HG02943 (cell line): ENCODE data around the gene TMEM256.
"Not testable (repeated sequence)": the region's sequence is repeated elsewhere in the genome, so short reads cannot be mapped to it uniquely, and the experiment has no call there.

ENCODE experiments used
- ATAC-seq: cut with Tn5 transposase; IDR thresholded peaks from one replicate; pipeline ENCODE4 v1.9.1; 2021; ENCODE audit warnings: mild to moderate bottlenecking, low read depth, moderate library complexity; ENCODE audit not compliant: unreplicated experiment

The TMEM256 gene

DNA sequence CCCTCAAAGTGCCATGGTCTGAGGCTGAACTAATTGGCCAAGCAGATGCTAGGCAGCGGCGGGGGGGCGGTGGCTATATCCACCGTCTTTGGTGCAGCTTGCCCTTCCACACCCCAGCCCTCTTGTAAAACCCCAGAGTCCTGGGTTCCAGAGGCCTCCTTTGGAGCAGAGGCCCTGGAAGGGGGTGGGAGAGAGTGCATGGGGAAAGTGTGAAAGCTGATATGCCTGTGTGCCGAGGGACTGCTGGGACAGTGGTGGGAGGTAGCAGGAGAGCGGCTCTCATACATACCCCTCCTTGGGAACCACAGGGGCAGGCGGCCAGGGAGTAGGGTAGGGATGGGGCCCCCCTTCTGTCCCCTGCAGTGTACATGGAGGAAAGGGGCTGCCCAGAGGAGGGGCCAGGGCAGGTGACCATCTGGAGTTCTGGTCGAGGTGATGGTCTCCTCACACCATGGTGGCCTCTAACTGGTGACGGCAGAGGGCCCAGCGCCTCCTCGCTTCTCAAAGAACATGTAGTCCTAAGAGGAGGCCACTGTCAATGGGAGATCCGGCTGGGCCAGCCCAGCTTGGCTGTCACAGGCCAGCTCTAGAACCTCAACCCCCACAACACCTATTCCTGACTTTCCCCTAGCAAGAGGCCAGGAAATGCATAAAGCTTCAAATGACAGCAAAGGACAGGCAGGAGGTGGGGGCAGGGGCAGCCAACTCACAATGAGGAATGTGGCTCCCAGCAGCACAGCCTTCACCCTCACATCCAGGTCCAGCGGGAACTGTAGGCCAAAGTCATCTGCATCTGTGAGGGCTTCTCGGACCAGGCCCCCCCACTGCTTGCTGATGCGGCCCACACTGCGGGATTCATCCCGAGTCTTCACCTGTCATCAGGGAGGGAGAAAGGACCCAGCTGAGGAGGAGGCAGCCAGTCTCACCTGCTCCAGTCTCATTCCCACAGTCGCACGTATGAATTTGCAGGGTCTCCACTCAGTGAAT, 13.7 kb downstream of the TMEM256 start:
- ATAC-seq, result no peak

DNA sequence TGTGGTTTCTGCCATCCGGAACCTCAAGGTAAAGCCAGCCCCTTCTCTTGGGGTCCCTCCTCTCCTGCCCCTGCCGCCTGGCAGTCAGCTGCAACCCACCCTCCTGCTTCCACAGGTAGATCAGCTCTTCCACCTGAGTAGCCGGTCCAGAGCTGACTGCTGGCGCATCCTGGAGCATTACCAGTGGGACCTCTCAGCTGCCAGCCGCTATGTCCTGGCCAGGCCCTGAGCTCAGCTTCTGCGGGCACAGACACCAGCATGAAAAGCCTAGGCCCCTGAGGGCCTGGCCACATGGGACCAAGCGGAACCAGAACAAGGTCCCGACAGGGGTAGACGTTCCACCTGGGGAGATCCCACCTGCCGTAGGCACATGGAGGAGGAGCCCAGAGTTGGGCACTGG, 15.0 kb downstream of the TMEM256 start:
- ATAC-seq, result no peak

DNA sequence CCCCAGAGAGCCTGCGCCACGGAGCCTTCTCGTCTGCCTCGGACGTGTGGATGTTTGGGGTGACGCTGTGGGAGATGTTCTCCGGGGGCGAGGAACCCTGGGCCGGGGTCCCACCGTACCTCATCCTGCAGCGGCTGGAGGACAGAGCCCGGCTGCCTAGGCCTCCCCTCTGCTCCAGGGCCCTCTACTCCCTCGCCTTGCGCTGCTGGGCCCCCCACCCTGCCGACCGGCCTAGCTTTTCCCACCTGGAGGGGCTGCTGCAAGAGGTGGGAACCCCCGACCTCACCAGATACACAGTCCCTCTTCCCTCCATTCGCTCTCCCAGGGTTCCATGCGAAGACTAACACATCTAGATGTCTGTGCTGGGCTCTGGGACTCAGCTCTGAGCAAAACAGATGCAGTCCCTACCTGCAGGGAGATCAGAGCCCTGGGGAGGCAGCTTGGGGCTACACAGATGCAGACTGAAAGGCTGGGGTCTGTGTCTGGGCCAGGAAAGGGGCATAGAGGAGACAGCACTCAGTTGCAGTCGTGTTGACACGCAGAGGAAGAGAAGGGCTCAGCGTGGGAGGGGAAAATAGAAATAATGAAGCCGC, 19.3 kb downstream of the TMEM256 start:
- ATAC-seq, result no peak

DNA sequence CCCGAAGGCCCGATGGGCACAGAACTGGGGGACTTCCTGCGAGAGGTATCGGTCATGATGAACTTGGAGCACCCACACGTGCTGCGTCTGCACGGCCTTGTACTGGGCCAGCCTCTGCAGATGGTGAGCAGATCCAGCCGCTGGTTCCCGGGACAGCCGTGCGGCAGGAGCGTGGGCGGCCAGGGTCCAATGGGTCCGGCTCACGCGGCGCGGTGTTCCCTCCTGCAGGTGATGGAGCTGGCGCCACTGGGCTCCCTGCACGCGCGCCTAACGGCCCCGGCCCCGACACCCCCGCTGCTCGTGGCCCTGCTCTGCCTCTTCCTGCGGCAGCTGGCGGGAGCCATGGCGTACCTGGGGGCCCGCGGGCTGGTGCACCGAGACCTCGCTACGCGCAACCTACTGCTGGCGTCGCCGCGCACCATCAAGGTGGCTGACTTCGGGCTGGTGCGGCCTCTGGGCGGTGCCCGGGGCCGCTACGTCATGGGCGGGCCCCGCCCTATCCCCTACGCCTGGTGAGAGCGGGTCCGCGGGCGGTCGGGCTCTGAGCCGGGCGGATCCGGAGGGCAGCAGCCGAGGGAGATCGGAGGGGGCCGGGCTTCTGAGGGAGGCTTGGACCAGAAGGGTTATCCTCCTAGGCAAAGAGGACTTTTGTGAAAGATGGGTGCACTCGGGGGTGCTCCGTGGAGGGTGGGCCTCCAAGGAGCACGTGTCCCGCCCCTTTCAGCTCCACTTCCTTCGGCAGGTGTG, 20.0 kb downstream of the TMEM256 start:
- no peak for ATAC-seq

DNA sequence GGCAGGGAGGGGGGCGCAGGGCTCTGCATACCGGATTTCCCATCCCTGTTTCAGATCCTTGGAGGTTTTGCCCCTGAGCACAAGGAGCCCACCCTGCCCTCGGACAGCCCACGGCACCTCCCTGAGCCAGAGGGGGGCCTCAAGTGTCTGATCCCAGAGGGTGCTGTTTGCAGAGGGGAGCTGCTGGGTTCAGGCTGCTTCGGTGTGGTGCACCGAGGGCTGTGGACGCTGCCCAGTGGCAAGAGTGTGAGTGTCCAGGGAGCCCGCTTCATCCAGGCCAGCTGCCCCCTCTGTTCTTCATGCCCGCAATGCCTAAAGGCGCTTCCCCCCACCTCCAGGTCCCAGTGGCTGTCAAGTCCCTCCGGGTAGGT, 20.5 kb downstream of the TMEM256 start:
- no peak for ATAC-seq

DNA sequence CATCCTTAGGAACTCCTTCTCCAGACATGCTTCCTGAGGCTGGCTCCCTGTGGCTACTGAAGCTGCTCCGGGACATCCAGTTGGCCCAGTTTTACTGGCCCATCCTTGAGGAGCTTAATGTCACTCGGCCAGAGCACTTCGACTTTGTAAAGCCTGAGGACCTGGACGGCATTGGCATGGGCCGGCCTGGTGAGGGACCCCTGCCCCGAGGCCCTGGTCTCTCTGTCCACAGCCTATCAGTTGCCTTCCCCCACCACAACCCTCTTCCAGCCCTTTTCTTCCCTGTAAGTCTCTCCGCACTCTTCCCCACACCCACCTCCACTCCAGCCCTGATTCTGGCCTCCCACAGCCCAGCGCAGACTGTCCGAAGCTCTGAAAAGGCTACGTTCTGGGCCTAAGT, 21.0 kb downstream of the TMEM256 start:
- no peak for ATAC-seq

DNA sequence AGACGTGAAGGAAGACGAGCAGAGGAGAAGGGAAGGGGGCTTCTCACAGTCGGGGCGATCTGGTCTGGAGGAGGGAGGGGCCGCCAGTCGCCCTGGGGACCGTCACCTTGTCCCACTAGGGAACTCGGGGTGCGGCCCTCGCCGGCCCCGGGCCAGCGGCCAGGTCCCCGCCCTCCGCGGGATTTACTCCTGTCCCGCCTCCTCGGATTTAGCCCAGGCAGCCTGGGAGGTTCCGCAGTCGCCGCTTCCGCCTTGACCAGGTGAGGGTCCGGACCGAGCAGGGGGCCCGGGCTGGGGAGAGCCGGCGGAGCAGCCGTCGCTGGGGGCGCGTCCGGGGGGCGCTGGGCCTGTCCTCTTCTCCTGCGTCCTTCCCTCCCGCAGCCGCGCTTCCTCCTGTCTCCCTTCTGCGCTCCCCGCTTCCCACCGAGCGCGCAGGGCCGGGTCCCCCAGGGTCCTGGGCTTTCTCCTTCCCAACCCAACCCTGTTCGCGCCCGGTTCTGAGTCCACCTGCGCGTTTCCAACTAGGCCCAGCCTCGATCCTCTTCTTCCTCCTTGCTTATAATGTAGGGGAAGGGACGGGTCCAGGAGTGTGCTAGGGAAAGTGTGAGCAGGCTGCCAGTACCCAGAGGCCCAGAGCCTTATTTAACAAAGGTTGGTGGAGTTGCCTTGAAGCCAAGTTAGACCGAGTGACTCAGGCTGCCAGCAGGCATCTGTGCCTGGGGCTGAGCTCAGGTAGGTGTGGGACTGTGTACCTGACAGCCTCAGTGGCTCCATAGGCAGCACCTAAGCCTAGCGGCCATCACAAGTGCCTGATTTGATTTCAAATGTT, 22.8 kb downstream of the TMEM256 start, which contains the start of gene TNK1:
TSS of gene TNK1 (plus strand) at position 235 of the 829 bp plus-strand sequence. CDS start 1,838 bp downstream, outside the sequence.
- ATAC-seq, result no peak

DNA sequence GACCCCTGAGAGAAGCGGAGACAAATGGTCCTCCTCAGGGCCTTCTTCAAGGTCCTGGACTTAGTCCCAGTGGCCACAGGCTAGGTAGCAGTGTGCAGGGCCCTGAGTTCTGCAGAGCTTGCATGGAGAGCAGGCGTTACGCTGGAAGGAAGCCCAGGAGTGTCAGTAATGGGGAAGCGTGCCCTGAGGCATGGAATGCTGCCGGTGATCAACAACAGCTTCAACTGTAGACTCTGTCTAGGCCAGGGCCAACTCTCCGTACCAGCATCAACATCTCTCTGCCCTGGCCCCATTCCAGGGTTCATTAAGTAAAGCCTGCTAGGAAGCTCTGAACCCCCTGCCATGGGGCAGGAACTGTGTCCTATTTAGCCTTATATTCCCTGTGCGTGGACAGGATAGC, 23.6 kb downstream of the TMEM256 start:
- no peak for ATAC-seq

DNA sequence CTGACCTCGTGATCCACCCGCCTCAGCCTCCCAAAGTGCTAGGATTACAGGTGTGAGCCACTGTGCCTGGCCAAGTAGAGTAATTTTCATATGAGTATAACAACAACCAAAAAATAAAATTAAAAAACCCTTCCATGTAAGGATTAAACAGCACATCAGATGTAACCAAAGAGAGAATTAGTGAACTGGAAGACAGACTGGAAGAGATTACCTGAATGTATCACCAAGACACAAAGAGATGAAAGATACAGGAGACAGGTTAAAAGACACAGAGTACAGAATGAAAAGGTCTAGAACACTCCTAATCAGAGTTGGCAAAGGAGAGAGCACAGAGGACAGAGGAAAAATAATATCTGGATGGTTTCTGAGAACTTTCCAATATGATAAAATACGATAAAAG, 24.8 kb downstream of the TMEM256 start:
- ATAC-seq, result no peak

DNA sequence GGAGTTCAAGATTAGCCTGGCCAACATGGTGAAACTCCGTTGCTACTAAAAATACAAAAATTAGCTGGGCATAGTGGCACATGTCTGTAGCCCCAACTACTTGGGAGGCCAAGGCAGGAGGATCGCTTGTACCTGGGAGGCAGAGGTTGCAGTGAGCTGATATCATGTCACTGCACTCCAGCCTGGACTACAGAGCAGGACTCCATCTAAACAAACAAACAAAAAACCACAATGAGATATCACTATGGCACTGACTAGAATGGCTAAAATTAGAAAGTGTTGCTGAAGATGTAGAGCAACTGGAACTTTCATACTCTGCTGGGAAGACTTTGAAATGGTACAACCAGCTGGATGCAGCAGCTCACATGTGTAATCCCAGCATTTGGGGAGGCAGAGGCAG, 29.5 kb downstream of the TMEM256 start:
- ATAC-seq, result no peak

DNA sequence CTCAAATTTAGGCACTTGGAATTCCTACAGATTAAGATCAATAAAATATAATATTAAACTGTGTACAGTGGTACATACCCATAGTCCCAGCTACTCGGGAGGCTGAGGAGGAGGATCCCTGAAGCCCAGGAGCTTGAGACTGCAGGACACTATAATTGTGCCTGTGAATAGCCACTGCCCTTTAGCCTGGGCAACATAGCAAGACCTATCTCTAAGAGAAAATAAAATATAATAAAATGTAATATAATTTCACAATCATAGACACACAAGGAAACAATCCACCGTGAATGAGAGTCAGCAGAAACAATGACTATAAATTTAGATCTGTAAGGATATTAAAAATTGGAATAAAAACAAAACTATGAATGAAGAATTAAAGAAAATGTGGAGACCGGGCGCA, 33.0 kb downstream of the TMEM256 start:
- ATAC-seq, result no peak

DNA sequence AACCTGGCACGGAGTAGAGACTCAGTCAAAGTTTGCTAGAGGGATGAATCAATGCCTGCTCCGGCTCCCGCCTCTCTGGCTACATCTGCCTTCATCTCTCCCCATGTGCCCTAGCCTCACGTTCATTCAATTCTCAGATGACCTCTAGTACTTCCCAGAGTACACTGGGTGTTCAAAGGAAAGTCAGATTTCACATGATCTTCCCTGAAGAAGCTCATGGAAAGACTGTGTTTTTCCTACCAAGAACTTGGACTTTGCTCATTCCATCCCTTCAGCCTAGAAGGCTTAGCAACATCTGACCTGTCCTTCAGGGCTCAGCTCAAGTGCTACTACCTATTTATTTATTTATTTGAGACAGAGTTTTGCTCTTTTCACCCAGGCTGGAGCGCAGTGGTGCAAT, 34.1 kb downstream of the TMEM256 start:
- ATAC-seq, result no peak

DNA sequence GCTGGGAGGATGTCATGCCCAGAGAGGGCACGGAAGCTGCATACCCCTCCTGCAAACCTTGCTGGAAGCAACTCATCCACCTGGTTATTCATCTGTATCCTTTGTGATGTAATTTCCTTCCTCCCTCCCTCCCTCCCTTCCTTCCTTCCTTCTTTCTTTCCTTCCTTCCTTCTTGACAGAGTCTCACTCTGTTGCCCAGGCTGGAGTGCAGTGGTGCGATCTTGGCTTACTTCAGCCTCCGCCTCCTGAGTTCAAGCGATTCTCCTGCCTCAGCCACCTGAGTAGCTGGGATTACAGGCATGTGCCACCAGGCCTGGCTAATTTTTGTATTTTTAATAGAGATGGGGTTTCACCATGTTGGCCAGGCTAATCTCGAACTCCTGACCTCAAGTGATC, 35.3 kb downstream of the TMEM256 start:
- not testable (repeated sequence) for ATAC-seq

DNA sequence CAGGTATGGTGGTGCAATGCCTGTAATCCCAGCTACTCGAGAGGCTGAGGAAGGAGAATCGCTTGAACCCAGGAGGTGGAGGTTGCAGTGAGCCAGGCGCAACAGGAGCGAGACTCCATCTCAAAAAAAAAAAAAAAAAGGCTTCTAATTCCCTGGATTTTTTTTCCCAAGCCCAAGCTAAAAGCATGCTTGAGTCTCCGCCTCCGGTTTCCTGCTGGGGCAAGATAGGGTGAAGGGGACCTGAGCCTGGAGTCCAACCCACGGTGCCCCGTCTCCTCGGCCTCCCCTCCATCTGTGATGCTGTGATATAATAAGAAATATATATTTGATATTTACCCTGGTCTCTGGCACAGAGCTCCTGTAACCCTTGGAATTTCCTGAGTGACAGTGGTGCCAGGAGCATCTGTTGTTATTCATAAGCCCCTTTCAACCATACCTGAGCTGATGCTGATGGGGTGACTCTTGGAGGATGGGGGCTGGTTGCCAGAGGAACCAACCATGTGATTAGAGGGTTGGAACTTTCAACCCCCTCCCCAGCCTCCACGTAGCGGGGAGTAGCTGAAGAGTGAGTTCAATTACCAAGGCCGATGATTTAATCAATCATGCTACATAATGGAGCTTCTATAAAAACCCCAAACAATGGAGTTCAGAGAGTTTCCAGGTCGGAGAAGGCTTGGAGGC, 35.8 kb downstream of the TMEM256 start:
- ATAC-seq, result no peak

DNA sequence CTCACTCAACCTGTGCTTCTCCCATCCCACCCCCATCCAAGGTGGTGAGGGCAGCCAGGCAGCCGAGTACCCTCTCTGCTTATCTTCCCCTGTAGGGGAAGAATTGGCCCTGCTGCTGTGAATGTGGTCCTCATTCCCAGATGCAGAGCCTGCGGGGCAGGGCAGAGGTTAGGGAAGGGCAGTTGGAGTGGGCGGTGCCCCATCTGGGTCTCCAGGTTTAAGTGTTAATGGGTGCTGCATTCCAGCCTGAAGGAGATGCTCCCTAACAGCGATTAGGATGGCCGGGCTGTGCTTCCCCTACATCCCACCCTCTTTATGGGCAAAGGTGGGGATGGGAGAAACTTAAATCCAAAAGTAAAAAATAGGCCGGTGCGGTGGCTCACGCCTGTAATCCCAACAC, 36.8 kb downstream of the TMEM256 start:
- no peak for ATAC-seq

DNA sequence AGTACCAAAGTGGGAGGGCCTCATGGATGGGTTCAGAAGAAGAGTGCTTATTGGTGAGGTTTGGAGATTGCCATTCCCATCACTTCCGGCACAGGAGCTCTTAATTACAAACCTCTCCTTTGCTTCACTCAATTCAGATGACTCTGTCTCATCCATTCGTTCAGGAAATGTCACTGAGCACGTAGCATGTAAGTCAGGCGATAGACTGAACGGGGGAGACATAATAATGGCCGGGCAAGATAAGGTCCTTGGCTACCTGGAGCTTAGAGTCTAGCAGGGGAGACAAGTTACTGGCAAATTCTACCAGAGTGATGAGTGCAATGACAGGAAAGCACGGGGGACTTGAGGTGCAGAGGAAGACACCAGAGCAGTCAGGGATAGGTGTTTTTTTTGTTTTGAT, 37.9 kb downstream of the TMEM256 start:
- not testable (repeated sequence) for ATAC-seq

DNA sequence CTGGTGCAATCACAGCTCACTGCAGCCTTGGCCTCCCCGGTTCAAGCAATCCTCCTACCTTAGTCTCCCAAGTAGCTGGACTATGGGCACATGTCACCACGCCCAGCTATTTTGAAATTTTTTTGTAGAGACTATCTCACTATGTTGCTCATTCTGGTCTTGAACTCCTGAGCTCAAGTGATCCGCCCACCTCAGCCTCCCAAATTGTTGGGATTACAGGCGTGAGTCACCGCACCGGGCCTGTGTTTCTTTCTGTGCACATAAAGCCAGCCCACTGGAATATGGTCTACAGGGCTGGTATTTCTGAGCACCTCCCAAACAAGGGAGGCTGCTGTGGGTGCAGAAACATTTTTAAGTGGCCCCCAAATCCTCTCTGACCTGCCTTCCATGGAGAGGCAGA, 40.6 kb downstream of the TMEM256 start:
- no peak for ATAC-seq

DNA sequence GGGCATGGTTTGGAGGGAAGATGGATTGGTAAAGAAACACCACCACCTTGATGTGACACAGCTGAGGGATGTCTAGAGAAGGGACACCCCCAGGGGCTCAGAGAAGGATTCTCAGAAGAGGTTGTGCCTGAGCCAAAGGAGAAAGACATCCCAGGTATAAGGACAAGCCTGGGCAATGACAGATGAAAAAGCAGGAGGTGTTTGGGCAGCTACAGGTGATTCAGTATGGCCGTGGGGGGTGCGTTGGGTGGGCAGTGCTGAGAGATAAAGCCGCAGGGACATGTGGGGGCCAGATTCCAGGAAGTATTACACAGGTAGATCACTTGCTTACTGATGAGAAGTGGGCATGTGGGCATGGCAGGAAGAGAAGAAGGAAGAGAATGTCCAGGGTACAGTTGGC, 42.0 kb downstream of the TMEM256 start:
- no peak for ATAC-seq

DNA sequence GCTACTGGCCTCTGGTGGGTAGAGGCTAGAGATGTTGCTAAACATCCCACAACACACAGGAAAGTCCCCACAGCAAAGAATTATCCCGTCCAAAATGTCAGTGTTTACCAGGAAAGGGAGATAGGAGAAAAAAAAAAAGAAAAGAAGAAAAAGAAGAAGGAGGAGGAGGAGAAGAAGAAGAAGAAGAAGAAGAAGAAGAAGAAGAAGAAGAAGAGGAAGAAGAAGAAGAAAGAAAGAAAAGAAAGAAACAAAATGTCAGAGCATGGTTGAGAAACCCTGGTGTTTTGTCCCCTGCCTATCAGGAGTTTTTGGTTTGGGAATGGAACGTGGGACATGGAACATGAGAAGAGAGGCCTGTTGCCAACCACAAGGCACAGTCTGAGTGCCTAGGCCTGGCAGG, 46.5 kb downstream of the TMEM256 start:
- no peak for ATAC-seq

DNA sequence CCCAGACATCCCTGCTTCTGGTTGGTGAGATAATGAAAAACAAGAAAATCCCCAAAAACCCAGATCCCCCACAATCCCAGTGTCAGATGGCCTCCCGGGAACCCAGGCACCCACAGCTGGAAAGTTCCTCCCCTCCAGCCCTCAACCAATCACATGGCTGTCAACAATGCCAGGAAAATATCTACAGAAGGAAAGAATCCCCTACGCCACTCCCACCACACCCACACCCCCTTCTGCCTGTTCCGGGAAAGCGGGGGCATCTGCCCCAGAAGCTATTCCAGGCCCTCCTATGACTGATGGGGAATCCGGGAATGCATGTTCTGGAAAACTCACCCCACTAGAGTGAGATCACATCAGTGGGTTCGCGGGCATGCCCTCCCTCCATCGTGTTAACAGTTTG, 47.1 kb downstream of the TMEM256 start:
- ATAC-seq, result no peak
